ENCODE results near the gene NAGPA.

DNA sequence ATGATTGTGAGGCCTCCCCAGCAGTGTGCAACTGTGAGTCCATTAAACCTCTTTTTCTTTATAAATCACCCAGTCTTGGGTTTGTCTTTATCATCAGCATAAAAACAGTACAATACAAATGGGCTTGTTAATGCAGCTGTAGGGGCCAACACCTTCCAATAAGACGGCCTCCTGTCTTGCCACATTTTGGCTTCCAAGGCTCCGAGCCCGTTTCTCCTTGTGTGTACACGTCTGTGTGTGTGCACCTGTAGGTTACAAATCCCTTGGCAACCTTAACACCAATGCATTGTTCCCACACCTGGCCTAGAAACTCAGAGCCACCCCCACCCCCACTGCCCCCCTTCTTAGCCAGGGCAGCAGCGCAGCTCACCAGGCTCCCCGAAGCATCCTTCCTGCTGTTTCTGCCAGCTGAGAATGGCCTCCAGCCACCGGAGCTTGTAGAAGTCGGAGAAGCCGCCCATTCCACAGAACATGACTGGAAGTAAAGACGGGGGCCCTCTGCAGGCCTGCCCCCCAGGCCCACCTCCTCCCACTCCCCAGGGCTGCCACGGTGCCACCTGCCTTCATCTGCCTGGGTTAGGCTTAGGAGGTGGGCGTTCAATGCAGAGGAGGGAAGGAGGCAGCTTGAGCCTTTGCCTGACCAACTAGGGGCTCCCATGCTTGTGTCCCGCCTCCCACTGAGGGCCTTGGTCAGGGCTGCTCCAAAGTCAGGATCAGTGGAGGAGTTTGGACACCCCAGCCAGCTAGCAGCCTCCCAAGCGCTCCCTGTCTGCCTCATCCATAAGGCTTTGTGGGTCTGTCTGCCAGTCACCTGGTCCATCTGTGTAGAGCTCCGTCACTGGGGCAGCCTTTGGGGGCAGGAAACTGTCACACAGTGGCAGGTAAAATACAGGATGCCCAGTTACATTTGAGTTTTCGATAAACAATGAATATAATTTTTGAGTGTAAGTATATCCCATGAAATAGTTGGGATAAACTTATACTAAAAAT lies 21.4 kb upstream of the NAGPA start:
- TF ChIP-seq, protein P1, sequence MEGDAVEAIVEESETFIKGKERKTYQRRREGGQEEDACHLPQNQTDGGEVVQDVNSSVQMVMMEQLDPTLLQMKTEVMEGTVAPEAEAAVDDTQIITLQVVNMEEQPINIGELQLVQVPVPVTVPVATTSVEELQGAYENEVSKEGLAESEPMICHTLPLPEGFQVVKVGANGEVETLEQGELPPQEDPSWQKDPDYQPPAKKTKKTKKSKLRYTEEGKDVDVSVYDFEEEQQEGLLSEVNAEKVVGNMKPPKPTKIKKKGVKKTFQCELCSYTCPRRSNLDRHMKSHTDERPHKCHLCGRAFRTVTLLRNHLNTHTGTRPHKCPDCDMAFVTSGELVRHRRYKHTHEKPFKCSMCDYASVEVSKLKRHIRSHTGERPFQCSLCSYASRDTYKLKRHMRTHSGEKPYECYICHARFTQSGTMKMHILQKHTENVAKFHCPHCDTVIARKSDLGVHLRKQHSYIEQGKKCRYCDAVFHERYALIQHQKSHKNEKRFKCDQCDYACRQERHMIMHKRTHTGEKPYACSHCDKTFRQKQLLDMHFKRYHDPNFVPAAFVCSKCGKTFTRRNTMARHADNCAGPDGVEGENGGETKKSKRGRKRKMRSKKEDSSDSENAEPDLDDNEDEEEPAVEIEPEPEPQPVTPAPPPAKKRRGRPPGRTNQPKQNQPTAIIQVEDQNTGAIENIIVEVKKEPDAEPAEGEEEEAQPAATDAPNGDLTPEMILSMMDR (IDR thresholded peaks at IDR 0.05): no peak
- no peak for TF ChIP-seq ELF4 (CRISPR knock-in tag; IDR thresholded peaks at IDR 0.05; ENCODE audit: low read depth)
- TF ChIP-seq FOXJ3 (CRISPR knock-in tag; IDR thresholded peaks at IDR 0.05; ENCODE audit: borderline replicate concordance): no peak
- TF ChIP-seq TEAD1 (CRISPR knock-in tag; IDR thresholded peaks at IDR 0.05): no peak
- TF ChIP-seq, protein P2, sequence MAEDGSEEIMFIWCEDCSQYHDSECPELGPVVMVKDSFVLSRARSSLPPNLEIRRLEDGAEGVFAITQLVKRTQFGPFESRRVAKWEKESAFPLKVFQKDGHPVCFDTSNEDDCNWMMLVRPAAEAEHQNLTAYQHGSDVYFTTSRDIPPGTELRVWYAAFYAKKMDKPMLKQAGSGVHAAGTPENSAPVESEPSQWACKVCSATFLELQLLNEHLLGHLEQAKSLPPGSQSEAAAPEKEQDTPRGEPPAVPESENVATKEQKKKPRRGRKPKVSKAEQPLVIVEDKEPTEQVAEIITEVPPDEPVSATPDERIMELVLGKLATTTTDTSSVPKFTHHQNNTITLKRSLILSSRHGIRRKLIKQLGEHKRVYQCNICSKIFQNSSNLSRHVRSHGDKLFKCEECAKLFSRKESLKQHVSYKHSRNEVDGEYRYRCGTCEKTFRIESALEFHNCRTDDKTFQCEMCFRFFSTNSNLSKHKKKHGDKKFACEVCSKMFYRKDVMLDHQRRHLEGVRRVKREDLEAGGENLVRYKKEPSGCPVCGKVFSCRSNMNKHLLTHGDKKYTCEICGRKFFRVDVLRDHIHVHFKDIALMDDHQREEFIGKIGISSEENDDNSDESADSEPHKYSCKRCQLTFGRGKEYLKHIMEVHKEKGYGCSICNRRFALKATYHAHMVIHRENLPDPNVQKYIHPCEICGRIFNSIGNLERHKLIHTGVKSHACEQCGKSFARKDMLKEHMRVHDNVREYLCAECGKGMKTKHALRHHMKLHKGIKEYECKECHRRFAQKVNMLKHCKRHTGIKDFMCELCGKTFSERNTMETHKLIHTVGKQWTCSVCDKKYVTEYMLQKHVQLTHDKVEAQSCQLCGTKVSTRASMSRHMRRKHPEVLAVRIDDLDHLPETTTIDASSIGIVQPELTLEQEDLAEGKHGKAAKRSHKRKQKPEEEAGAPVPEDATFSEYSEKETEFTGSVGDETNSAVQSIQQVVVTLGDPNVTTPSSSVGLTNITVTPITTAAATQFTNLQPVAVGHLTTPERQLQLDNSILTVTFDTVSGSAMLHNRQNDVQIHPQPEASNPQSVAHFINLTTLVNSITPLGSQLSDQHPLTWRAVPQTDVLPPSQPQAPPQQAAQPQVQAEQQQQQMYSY (CRISPR knock-in tag; IDR thresholded peaks at IDR 0.05): no peak
- TF ChIP-seq GRHL2 (CRISPR knock-in tag; IDR thresholded peaks at IDR 0.05; ENCODE audit: insufficient replicate concordance, severe bottlenecking): no peak
- TF ChIP-seq PRRX2 (CRISPR knock-in tag; IDR thresholded peaks at IDR 0.05): no peak
- no peak for TF ChIP-seq ZNF671 (CRISPR knock-in tag; IDR thresholded peaks at IDR 0.05)
- TF ChIP-seq ZNF121 (CRISPR knock-in tag; IDR thresholded peaks at IDR 0.05): no peak
- TF ChIP-seq NR1H2 (CRISPR knock-in tag; IDR thresholded peaks at IDR 0.05): no peak
- no peak for TF ChIP-seq FOXP1 (CRISPR knock-in tag; IDR thresholded peaks at IDR 0.05; ENCODE audit: borderline replicate concordance)
- no peak for TF ChIP-seq TP53 (CRISPR knock-in tag; IDR thresholded peaks at IDR 0.05)

Data from WTC11 (cell line).